ENCODE results near the gene LMO3. TPM values are rescaled to one million over a fixed set of nuclear protein-coding genes. Genes with fewer than 3 reads are reported as not detected.

LMO3 gene
- total and polyA plus RNA-seq, 8 donors = 7.0 to 228 (median 10.0) TPM

DNA sequence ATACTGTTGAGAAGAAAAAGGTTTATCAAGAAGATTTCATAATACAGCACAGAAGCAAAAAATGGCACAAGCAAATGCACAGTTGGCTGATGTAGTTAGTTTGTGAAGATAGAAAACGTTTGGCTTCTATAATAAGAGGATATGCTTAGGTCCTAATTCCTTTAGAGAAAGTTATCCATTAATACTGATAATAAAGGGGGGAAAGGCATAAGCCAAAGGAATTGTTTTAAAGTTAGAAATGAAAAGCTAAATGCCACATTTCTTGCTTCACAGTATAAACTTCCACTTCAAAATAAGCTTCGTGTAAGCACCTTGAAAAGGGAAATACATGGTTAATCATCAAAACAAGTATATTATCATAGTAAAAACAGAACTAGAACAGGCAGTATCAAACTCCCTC is 12.4 kb downstream of the LMO3 start:
- ATAC-seq (no peak), DNase-seq (no peak)
- Histone ChIP-seq H3K36me3 (no peaks in the 10 kb centered on the region), H3K27ac (peak overlapping the region in 1 of 2 donors; percentile 44), H3K4me3 (no peak overlapping the region), H3K9me3 (no peaks in the 10 kb centered on the region), H3K27me3 (no peaks in the 10 kb centered on the region), H3K4me1 (no peaks in the 10 kb centered on the region)
- intact Hi-C loops (cut with DNase I) = no loop called here
- no peak for TF ChIP-seq CTCF (IDR thresholded peaks at IDR 0.05)

DNA sequence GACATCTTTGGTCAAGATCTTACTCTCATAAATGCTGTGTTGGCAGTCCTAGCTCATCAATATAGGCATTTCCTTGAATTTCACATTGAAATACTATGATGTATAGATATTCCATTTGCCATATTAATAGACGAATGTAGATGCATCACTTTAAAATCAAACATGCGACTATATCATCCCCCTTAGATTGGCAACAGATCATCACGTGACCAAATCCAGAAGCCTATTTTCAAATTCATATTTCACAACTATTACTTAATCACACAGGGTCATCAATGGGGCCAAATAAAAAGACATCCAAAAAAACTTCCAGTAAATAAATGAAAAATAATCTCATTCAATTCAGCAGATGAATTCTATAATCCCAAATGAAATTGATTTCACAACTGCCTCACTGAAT is 15.3 kb downstream of the LMO3 start:
- Histone ChIP-seq H3K4me3 (no peak overlapping the region), H3K27me3 (no peaks in the 10 kb centered on the region), H3K27ac (no peak overlapping the region), H3K9me3 (no peaks in the 10 kb centered on the region), H3K36me3 (no peaks in the 10 kb centered on the region), H3K4me1 (no peaks in the 10 kb centered on the region)
- no peak for TF ChIP-seq CTCF (IDR thresholded peaks at IDR 0.05)
- ATAC-seq (no peak), DNase-seq (no peak)
- intact Hi-C loops (cut with DNase I) = no loop called here

GRCh38 chr12:16588812-16589211 is 17.1 kb downstream of the LMO3 start:
- Histone ChIP-seq H3K9me3 (no peaks in the 10 kb centered on the region), H3K36me3 (no peaks in the 10 kb centered on the region), H3K27ac (peak overlapping the region in 1 of 2 donors; percentile 58), H3K27me3 (no peaks in the 10 kb centered on the region), H3K4me1 (no peaks in the 10 kb centered on the region), H3K4me3 (no peak overlapping the region)
- ATAC-seq = peak; percentile 7
- intact Hi-C loops (cut with DNase I) = no loop called here
- TF ChIP-seq CTCF (IDR thresholded peaks at IDR 0.05) = no peak
- no peak for DNase-seq

DNA sequence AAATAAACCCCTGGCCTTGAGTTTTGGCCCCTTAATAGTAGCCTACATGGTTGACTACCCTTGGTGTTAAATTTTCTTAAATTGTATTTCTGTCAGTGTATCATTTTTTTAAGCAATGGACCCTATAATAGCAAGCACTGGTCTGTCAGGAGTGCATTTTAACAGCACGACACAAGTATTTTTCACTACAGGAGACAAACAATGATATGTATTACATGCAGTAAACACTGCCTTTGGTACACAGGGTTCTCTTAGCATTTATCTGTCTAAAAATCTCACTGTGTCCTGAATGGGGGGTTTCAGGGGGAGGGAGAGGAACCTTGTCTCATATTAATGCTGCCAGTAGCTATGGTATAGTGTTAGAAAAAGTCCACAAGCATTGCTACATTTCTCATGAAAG is 18.4 kb downstream of the LMO3 start:
- Histone ChIP-seq H3K27ac (peak overlapping the region; percentile 2 to 58), H3K4me3 (no peak overlapping the region), H3K4me1 (no peaks in the 10 kb centered on the region), H3K36me3 (no peaks in the 10 kb centered on the region), H3K27me3 (no peaks in the 10 kb centered on the region), H3K9me3 (no peaks in the 10 kb centered on the region)
- TF ChIP-seq CTCF (IDR thresholded peaks at IDR 0.05) = no peak
- ATAC-seq (no peak), DNase-seq (no peak)
- intact Hi-C loops (cut with DNase I) = no loop called here

DNA sequence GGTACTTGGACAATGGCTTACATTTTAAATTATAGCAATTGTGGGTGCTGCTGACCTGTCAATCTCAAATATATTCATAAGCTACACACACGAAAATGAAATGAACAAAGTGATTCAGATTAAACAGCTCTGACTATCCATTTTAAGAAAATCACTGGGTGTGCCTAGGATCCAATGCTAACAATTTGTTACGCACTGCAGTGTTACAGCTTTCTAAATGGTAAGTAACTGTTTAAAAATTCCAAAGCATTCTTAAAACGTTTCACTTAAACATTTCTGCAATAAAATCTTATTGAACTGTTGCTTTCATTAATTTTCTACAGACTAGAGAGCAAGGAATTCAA is 18.9 kb downstream of the LMO3 start:
- intact Hi-C loops (cut with DNase I) = no loop called here

More for the DNA sequence above, 18.9 kb downstream of the LMO3 start:
- DNase-seq = no peak
- no peak for TF ChIP-seq CTCF (IDR thresholded peaks at IDR 0.05)
- ATAC-seq = no peak
- Histone ChIP-seq H3K9me3 (no peaks in the 10 kb centered on the region), H3K27ac (peak overlapping the region; percentile 2 to 58), H3K4me1 (no peaks in the 10 kb centered on the region), H3K4me3 (no peak overlapping the region), H3K27me3 (no peaks in the 10 kb centered on the region), H3K36me3 (no peaks in the 10 kb centered on the region)

Data from left lung (tissue), 10 donors.